GM19099 (cell line): ENCODE measurements around the gene MAN2A1.

Source experiments
- POLR2A ChIP-seq: IDR thresholded peaks from 3 replicates; pipeline ENCODE4 v1.6.1; 2011; ENCODE audit warnings: low read depth; ENCODE audit not compliant: insufficient read length; ENCODE audit errors: extremely low read depth

Gene MAN2A1

DNA sequence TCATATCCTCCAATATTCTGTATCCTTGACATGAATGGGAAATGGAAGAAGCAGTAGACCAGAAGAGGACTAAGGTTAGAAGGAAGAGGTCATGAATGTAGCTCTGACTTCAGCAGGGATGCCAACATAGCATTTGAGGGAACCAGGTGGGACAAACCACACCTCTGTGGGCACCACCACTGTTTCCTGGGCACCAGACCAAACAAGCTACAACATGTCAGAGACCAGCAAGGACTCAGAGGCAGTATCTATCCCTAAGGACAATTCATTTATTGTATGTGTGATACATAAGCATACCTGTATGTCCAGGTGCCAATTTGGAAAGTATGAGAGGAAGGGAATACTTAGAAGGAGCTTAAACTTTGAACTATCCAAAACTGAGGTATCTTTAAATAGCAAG is 192.8 kb downstream of the MAN2A1 start:
- TF ChIP-seq POLR2A, result no peak

DNA sequence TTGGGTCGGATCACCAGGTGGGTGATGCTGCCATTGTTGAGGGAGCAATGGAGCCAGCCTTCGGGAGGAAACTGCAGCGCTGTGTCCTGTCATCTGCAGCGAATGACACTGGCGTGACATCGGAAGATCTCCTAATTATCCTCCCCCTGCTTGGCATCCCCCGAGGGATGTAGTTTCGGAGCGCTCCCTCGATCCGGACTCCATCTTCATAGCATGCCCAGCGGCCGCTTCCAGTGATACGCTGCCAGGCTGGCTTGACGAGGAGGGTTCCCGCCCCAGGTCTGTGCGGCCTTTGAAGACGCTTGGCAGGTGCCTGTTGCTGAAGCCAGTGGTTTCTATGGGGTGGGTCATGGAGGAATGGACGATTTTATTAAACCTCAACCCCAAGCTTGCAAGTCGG is 194.9 kb downstream of the MAN2A1 start:
- TF ChIP-seq POLR2A, result no peak

DNA sequence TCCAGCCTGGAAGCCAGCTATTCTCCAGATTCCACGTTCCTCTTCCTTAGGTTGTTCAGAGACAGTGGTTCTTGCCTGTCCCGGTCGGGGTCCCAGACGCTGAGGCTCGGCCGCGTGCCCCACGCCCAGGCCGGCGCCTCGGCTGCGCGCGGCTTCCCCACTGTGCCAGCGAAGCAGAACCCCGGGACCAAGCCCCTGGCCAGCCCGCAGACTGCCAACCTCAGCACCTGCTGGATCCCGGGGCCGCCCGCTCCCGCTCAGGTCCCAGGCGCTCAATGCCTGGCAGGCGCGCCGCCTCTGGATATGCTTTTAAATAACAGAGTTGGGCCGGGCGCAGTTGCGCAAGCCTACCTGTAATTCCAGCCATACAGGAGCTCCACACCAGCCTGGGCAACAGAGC is 195.5 kb downstream of the MAN2A1 start:
- TF ChIP-seq POLR2A, result no peak

DNA sequence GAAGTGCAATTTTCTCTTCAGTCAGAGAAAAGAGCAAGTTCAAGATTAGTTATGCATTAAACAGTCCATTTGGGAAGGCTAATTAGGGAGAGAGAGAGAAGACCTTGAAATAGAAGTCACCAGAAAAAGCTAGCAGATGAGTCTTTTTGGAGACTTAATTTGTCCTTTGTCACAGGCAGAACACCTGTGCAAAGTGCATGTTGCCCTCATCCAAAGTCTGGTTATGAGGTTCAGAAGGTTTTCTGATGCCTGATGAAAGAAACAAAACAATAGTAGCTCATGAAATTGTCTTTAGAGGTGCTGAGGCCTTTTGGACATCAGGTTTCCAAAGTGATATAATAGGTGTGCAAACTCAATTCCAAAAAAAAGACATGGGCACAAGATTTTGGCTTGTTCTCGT is 199.3 kb downstream of the MAN2A1 start:
- no peak for TF ChIP-seq POLR2A

DNA sequence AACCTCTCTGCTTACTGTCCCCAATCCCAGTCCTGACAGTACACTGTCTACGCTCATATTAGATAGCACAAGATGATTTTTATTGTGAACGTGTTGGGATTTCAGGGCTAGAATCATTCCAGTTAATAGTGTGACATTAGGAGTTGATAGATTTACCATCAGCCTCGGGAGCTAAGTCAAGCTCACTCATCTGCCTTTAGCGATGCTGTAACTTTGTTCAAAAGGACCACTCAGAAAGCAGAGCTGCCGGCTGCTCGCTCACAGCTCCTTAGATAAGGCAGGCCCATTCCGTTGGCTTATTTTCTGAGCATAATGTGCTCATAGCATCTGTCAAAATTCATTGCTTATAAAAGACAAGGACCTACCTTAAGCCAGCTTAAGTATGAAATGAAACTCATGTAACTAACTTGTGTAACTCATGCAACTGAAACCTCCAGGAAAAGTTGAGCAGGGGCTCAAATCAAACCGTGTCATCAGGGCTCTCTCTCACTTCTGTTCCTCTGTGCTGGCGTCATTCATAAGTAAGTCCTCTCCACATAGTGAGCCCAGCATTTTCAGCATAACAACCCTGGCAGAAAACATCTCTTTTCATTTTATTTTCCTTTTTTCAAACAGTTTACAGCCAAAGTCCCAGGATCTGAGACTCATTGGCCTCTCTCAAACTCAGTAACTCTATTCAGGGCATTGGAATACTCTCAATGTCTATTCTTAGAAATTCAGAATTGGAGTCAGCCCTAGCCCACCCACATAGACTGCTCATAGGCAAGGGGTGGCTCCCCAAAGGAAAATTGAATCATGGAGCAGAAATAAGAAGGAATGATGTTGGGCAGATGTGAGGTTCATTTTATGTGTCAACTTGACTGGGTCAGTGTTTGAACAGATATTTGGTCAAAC is 208.8 kb downstream of the MAN2A1 start:
- TF ChIP-seq POLR2A, result no peak

DNA sequence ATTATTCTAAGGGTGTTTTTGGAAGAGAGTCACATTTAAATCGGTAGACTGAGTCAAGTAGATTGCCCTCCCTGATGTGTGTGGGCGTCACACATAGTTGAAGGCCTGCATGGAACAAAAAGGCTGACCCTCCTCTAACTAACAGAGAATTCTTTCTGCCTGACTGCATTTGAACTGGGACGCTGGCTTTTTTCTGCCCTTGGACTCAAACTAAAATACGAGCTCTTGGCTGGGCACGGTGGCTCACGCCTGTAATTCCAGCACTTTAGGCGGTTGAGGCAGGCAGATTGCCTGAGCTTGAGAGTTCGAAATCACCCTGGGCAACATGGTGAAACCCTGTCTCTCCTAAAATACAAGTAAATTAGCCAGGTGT is 209.4 kb downstream of the MAN2A1 start:
- TF ChIP-seq POLR2A, result no peak

DNA sequence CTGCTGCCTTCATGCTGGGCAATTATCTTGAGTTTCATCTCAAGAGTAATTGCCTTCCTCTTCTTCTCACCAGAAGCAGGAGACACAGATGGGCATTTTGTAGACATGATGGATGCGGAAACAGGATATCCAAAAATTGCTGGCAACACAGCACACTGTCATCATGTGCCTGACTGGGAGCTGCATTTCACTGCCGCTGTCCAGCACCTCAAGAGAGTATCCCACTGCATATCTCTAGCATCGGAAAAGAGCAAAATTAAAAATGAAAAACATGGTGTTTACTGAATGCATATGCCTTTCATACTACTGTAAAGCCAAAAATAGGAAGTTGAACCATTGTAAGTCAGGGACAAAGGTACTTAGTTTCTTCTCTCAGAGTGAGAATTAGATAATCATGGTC is 210.7 kb downstream of the MAN2A1 start:
- TF ChIP-seq POLR2A, result no peak

DNA sequence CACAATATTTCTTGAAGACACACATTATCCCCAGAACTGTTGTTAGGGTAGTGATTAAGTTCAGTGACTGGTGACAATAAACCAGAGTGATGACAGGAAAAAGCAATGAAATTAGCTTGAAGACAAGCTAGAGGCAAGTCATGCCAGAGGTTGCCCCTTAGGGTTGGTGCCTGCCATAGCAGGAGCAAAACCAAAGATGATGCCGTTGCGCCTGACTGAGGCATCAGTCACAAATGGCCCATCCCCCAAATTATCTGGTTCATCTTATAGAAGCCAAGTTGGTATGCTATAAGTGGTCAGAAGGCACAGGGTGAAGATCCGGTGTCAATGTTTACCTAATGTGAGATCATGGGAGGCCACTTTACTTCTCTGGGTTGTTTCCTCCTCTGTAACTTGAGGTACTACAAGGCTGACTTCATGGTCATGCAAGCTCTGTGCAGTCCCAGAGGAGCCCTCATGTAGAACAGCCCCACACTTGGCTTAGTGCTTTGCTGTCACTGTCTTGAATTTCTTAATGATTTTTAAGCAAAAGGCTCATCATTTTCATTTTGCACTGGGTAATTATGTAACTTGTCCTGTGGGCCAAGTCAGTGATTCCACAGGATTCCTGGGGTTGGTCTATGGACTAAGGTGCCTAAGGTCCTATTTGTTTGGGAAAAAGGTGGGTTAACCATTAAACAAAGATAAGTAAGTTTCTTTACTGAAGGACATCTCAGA is 211.3 kb downstream of the MAN2A1 start:
- TF ChIP-seq POLR2A, result no peak

DNA sequence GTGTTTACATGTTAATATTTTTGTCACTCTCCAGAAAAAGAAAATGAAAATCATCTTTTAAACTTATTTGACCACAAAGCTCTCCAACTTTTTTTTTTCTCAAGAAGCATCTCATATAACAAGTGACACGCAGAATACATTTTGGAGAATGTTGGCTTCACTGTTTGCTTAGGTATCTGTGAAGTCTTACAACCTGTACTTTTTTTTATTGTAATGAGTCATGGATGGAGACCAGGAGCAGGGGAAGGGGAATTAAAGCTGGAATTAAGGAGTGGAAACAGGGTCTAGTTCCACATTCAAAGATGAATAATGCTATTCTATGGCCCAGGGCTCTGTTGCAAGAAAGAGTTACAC is 211.9 kb downstream of the MAN2A1 start:
- no peak for TF ChIP-seq POLR2A

DNA sequence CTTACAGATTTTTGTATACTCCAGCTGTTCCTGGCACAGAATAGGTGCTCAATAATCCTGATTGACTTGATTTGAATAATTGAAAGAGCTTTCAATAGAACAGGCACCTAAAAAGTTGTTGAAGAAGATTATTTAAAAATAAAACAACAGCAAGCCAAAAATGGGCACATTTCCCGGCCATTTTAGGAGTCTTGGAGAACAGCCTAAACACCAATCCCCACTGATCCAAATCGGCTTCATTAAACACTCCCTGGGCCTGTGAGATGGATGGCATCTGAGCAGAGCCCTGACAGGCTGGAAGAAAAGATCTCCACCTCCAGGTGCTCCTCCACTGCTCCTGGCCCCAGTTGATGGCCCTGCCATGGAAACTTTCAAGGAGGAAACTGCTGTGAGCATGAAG is 213.3 kb downstream of the MAN2A1 start:
- TF ChIP-seq POLR2A, result no peak

DNA sequence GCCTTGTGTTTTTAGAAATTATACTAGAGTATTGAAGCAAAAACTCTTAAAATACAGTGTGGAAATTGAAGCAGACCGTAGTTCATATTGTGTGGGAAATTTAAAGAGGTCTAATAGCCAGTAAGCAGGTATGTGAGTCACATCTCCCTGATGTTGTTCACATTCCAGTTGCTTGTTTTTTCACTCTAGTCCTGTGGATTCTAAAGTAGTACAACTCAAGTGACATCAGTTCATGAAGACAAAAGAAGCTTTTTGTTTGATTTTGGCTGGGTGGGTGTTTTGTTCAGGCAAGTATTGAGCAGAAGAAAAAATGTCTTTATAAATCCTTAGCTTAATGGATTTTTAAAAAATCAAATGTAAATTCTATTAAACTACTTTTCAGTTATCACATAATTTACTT is 216.2 kb downstream of the MAN2A1 start:
- TF ChIP-seq POLR2A, result no peak

DNA sequence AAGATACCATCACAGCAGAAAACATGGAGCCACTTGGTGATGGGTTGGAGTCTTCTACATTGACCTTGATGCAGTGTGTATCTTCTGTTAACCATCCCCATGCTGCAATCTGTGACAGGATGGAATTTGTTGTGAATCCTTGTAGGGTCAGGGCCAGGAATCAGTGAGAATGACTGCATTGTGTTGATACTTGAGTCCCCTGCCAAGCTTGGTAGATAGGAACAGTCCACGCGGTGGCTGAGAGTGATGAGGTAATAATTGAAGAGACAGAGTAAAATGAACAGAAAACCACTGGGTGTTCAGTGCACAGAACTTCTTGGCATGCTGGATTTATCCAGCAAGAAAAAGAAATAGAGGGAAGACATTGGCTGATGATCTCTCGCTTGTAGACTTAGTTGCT is 217.5 kb downstream of the MAN2A1 start:
- TF ChIP-seq POLR2A, result no peak

DNA sequence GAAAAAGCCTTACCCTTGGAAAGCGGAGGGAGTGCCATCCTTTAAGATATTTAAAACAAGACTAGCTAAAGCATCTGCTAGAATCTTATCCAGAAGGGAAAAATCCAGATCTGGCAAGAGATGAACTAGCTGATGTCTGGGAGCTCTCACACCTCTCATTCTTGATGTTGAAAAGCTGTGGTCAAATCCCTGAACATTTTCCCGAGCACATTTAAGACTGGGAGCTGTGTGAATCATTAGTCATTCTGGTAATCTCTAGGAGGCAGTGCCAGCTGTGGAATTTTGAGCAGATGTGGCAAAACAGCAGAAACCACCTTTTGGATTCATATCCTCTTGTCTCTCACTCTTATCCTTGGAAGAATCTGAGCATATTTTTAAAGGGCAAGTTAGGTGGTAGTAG is 218.0 kb downstream of the MAN2A1 start:
- no peak for TF ChIP-seq POLR2A

DNA sequence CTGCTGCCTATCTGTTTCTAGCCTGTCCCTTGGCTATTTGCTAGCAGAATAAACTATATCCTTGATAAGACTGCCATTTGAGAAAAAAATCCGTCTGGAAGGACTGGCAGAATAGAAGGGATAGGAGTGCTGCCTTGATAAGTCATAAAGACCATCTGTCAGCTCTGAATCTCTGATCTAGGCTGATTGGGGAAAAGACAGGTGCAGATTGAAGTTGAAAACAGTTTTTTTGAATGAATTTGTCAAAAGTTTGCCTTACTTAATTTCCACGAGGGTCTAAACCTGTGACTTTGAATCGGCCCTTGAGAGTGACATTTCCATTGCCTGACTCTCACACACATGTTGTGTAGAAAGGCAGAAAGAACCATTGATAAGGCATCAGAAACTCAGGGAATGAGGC is 218.6 kb downstream of the MAN2A1 start:
- TF ChIP-seq POLR2A, result no peak

DNA sequence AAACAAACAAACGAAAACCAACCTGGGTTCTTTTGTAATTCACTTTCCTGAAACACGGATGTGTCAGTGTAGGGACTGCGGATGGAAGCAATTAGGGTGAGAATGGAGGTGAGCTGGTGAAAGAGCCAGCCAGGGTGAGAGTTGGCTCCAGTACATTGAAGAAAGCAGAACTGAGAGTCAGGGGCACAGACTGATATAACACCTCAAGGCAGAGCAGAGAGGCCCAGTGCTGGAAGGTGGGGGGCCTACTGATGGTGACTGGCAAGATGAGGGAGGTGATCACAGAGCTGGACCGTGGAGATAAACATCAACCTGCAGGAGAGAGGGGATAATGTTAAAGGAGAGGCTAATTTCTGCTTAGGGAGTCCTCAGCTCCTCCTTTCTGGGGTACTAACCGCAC is 221.1 kb downstream of the MAN2A1 start:
- TF ChIP-seq POLR2A, result no peak

DNA sequence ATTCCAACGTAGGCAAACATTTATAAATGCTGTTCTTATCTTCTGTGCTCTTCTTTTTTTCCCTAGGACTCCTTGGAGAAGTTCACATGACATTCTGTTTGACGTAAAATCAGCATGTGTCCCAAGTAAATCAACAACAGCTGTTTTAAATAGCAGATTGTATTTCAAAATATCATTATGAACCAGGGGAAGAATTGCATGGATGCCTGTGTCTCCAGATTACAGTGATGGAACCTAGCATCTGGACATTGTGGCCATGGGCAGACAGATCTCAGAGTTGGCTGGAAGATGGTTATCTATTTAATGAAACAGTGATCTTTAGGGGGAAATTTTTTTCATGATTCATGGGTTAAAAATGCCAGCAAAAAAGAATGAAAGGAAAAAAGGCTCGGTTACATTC is 222.0 kb downstream of the MAN2A1 start:
- TF ChIP-seq POLR2A, result no peak
